Astrocyte of the cerebellum (primary cell): ENCODE results near the gene MYCBPAP.
A peak's percentile ranks its signal among the peaks of the same experiment; 100 is the strongest.

Experiments
- DNase-seq: peaks from one replicate; pipeline ENCODE4 v3.0.0-alpha.2; 2011; ENCODE audit warnings: low read depth
- H3K4me3 ChIP-seq: 2 replicates; pipeline ENCODE4 v1.5.1; 2011; ENCODE audit warnings: mild to moderate bottlenecking, low read depth, low read length, moderate library complexity
- in situ Hi-C: cut with HindIII; loops from 2 replicates; pipeline ENCODE4 v1.10.0; 2017; ENCODE audit warnings: low sequenced_read_pairs
- TF ChIP-seq, protein P1 (sequence below): IDR thresholded peaks from 2 replicates; pipeline ENCODE4 v1.5.1; 2012; ENCODE audit warnings: low read length, low read depth, moderate library complexity, mild to moderate bottlenecking; ENCODE audit errors: missing control alignments

MYCBPAP gene

GRCh38 chr17:50508573-50509460 lies 578 bp downstream of the MYCBPAP start:
- DNase-seq: no peak
- peak overlapping the region; percentile 51 for H3K4me3 ChIP-seq
- TF ChIP-seq, protein P1, sequence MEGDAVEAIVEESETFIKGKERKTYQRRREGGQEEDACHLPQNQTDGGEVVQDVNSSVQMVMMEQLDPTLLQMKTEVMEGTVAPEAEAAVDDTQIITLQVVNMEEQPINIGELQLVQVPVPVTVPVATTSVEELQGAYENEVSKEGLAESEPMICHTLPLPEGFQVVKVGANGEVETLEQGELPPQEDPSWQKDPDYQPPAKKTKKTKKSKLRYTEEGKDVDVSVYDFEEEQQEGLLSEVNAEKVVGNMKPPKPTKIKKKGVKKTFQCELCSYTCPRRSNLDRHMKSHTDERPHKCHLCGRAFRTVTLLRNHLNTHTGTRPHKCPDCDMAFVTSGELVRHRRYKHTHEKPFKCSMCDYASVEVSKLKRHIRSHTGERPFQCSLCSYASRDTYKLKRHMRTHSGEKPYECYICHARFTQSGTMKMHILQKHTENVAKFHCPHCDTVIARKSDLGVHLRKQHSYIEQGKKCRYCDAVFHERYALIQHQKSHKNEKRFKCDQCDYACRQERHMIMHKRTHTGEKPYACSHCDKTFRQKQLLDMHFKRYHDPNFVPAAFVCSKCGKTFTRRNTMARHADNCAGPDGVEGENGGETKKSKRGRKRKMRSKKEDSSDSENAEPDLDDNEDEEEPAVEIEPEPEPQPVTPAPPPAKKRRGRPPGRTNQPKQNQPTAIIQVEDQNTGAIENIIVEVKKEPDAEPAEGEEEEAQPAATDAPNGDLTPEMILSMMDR: no peak
- in situ Hi-C loops: no loop called here

GRCh38 chr17:50511058-50511457 lies 2.8 kb downstream of the MYCBPAP start:
- DNase-seq: no peak
- no peak overlapping the region for H3K4me3 ChIP-seq
- in situ Hi-C loops: no loop called here
- TF ChIP-seq, protein P1: no peak

- DNase-seq: no peak
- H3K4me3 ChIP-seq: no peak overlapping the region
- in situ Hi-C loops: no loop called here
- TF ChIP-seq, protein P1: no peak
Measured at GRCh38 chr17:50513495-50513894, 5.3 kb downstream of the MYCBPAP start.

DNA sequence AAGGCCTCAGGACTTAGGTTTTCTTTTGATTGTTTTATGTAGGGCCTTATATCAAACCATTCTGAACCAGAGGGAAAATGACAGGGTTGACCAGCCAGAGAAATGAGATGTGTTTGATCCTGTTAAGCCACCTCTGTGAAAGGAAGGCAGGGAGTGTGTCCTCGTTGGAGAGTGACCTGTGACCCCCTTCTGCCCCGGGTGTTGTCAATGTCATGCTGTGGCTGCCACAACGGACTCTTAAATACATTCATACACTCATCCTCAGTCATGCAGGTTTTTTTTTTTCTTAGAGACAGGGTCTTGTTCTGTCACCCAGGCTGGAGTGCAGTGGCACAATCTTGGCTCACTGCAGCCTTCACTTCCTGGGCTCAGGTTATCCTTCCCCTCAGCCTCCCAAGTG lies 6.1 kb downstream of the MYCBPAP start:
- in situ Hi-C loops: no loop called here
- DNase-seq: no peak
- H3K4me3 ChIP-seq: no peak overlapping the region
- TF ChIP-seq, protein P1: no peak

DNA sequence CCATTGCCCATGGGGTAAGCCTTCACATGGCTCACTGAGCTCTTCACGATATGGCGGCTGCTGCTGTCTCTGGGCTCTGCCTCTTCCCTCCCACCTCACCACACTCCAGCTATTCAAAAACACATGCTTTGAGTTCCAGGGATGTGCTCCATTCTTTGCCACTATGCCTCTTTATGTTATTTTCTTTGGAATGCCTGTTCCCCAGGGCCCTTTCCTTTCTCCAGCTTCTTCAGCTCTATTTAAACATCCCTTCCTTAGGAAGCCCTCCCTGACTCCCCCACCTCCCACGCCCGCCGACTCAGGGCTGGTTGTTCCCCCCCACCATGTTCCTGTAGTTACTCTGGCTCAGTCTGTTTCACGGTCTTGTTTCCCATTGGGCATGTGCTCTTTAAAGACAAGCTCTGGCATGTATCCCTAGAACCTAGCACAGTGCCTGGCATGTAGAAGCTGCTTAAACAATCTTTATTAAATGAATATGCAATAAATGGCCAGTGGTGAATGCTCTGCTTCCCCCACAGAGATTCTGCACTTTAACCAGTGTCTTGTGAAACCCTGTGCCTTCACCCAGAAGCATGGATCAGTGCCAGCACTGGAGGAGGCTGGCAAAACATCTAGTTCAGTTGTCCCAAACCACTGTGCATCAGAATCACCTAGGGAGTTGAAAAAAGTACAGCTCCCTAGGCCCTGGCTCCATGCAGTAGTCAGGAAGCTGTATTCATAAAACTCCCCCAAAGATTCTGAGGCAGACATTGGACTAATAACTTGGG lies 6.9 kb downstream of the MYCBPAP start:
- no peak for DNase-seq
- in situ Hi-C loops: no loop called here
- TF ChIP-seq, protein P1: no peak
- no peak overlapping the region for H3K4me3 ChIP-seq

DNA sequence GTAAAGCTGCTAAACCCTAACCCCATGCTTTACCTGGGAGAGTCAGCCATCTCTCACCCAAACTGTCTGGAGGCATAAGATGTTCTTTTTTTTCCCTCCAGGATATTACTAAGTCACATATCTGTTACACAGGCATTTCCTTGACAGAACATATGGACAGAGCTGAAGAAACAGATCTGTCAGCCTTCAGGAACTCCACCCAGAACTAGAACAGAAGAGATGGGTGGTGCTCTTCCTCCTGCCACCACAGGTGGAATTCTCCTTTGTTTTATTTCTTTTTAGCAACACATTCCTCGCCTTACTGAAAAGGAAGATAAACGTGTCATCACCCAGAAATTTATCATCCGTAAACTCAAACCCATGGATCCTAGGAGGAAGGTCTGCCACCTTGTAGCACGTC lies 8.8 kb downstream of the MYCBPAP start:
- in situ Hi-C loops: no loop called here
- no peak for DNase-seq
- no peak overlapping the region for H3K4me3 ChIP-seq
- TF ChIP-seq, protein P1: no peak
